AML-193 (cell line): ENCODE results near the gene PCP4.
"Not testable (repeated sequence)": the region's sequence is repeated elsewhere in the genome, so short reads cannot be mapped to it uniquely, and the experiment has no call there.

Experiments
- DNase-seq, 2 experiments: peaks; one replicate each; lab custom pipeline; 2025; lab: John Stamatoyannopoulos, UW

PCP4 gene

GRCh38 chr21:39866093-39866492 is 1.1 kb upstream of the PCP4 start:
- DNase-seq: no peak

- DNase-seq: no peak
Observed at GRCh38 chr21:39869141-39869818, 2.0 kb downstream of the PCP4 start.

GRCh38 chr21:39873687-39874086 is 6.4 kb downstream of the PCP4 start:
- DNase-seq: no peak

GRCh38 chr21:39874206-39874605 is 7.0 kb downstream of the PCP4 start:
- DNase-seq: no peak

GRCh38 chr21:39874759-39875158 is 7.5 kb downstream of the PCP4 start:
- no peak for DNase-seq

GRCh38 chr21:39881661-39882060 is 14.4 kb downstream of the PCP4 start:
- no peak for DNase-seq

GRCh38 chr21:39882151-39882838 is 15.1 kb downstream of the PCP4 start:
- DNase-seq: no peak

- no peak for DNase-seq
Observed at GRCh38 chr21:39882839-39883195, 15.6 kb downstream of the PCP4 start.

- no peak for DNase-seq
Observed at GRCh38 chr21:39885119-39885848, 18.0 kb downstream of the PCP4 start.

GRCh38 chr21:39888848-39889247 is 21.6 kb downstream of the PCP4 start:
- no peak for DNase-seq

- no peak for DNase-seq
Observed at GRCh38 chr21:39891111-39891510, 23.9 kb downstream of the PCP4 start.

GRCh38 chr21:39891863-39892262 is 24.6 kb downstream of the PCP4 start:
- not testable (repeated sequence) for DNase-seq

- no peak for DNase-seq
Observed at GRCh38 chr21:39900491-39900890, 33.3 kb downstream of the PCP4 start.

- no peak for DNase-seq
Observed at GRCh38 chr21:39900911-39901310, 33.7 kb downstream of the PCP4 start.

- DNase-seq: no peak
Observed at GRCh38 chr21:39902986-39903385, 35.7 kb downstream of the PCP4 start.

- no peak for DNase-seq
Observed at GRCh38 chr21:39904457-39904856, 37.2 kb downstream of the PCP4 start.

- DNase-seq: no peak
Observed at GRCh38 chr21:39908265-39908923, 41.2 kb downstream of the PCP4 start.

- no peak for DNase-seq
Observed at GRCh38 chr21:39911286-39912199, 44.3 kb downstream of the PCP4 start.

- DNase-seq: no peak
Observed at GRCh38 chr21:39913706-39914305, 46.6 kb downstream of the PCP4 start.

GRCh38 chr21:39915881-39916280 is 48.6 kb downstream of the PCP4 start:
- no peak for DNase-seq

GRCh38 chr21:39918558-39918957 is 51.3 kb downstream of the PCP4 start:
- DNase-seq: no peak
